Muscle layer of colon (tissue), 2 donors: Measurements from ENCODE around the gene MCM3AP.

Experiments
- H3K27ac ChIP-seq: one replicate; pipeline ENCODE4 v1.7.0; 2013; ENCODE audit warnings: low read depth, mild to moderate bottlenecking, low read length, moderate library complexity
- H3K27me3 ChIP-seq, 2 donors: one replicate each; pipeline ENCODE4 v1.7.0; 2013; ENCODE audit warnings: low read length in 2 of 2, mild to moderate bottlenecking in 2 of 2; ENCODE audit not compliant: insufficient read depth in 2 of 2, control insufficient read depth in 1 of 2
- H3K36me3 ChIP-seq: one replicate; pipeline ENCODE4 v1.7.0; 2013; ENCODE audit warnings: mild to moderate bottlenecking, low read length; ENCODE audit not compliant: insufficient read depth
- H3K4me1 ChIP-seq: one replicate; pipeline ENCODE4 v1.7.0; 2013; ENCODE audit warnings: mild to moderate bottlenecking, low read length; ENCODE audit not compliant: insufficient read depth
- H3K4me3 ChIP-seq, 2 donors: one replicate each; pipeline ENCODE4 v1.7.0; 2013; ENCODE audit warnings: low read length in 2 of 2, low read depth in 1 of 2, mild to moderate bottlenecking in 1 of 2, moderate library complexity in 1 of 2
- H3K9ac ChIP-seq: one replicate; pipeline ENCODE4 v1.7.0; 2013; ENCODE audit warnings: low read length
- H3K9me3 ChIP-seq: one replicate; pipeline ENCODE4 v1.7.0; 2013; ENCODE audit warnings: mild to moderate bottlenecking, low read length
- donor health status: abdominal sarcoma.
- donor health status: Adenocarcinoma of cecum.

MCM3AP gene

DNA sequence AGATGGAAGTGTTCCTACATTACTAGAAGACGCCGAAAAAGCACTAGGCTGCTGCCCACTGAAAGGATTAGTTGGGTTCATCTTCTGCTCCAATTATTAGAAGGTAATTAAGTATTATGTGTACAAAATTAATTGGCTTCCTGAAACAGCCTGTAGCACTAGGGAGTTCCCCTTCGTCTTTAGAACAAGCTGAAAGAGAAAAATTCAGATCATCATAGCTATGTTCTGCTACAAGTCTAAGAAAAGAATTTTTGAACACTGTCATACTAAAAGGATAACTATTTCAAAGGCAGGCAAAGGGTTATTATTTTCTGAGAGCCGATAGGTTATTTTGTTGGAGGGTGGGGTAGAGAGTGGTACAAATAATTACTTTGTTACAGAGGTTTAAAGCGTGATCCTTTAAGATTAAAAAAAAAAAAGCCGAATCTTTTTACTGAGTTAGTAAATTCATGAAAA is at the start of gene MCM3AP:
MCM3AP (minus strand) TSS at position 406 of the 456 bp plus-strand sequence; CDS start at position 81, 325 bp downstream.
- H3K27ac ChIP-seq, result peak within 1 kb of the TSS; percentile 75
- peak within 1 kb of the TSS; percentile 89 for H3K9ac ChIP-seq
- peaks cover 11% of the 10 kb centered on the region for H3K36me3 ChIP-seq
- no peaks in the 10 kb centered on the region for H3K9me3 ChIP-seq
- H3K4me1 ChIP-seq, result peaks cover 43% of the 10 kb centered on the region
- no peaks in the 10 kb centered on the region for H3K27me3 ChIP-seq
- H3K4me3 ChIP-seq, result peak within 1 kb of the TSS; percentile 55 to 79

DNA sequence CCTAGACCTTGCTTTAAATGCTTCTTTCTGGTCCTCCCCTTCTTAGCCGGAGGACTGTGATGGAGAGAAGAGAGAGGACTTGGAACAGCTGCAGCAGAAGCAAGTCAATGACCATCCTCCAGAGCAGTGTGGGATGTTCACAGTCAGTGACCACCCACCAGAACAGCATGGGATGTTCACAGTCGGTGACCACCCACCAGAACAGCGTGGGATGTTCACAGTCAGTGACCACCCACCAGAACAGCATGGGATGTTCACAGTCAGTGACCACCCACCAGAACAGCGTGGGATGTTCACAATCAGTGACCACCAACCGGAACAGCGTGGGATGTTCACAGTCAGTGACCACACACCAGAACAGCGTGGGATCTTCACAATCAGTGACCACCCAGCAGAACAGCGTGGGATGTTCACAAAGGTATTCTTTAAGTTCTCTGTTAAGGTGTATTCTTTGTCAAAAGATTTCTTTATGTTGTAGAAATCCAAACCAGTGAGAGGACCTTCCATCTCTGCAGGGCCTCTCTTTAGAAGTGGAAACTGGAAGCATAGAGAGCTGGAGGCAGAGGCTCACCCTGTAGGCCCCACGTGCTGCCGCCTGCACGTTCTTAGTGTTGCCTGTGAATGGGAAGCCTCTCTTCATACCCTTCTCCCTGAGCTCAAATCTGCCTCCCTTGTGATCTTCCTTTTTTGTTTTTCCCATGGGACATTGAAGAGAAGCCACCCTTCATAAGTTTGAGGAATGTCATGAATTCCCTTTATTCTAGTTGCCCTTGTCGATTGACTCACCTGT is 49.1 kb upstream of the MCM3AP start:
- no peaks in the 10 kb centered on the region for H3K27me3 ChIP-seq
- no peaks in the 10 kb centered on the region for H3K4me1 ChIP-seq
- no peak overlapping the region for H3K4me3 ChIP-seq
- peaks cover 47% of the 10 kb centered on the region for H3K36me3 ChIP-seq
- no peak overlapping the region for H3K27ac ChIP-seq
- H3K9ac ChIP-seq, result no peak overlapping the region
- no peaks in the 10 kb centered on the region for H3K9me3 ChIP-seq

DNA sequence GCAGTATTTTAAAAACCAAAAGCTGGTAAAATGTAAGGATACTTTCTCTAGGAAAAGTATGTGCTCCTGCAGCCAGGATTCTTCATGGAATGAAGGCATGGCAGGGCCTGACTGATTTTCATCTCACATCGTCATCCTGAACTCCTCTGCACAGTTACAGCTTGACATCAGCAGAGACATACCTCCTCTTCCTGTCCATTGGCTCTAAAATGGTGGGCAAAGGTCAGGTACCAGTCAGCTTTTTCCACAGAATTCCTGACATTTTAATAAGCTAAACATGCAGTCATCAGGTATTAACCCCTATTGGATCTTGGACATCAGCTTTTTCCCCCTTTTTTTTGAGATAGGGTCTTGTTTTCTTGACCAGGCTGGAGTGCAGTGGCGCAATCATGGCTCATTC is 44.4 kb upstream of the MCM3AP start:
- Histone ChIP-seq H3K4me1 (peaks cover 6% of the 10 kb centered on the region), H3K27me3 (no peaks in the 10 kb centered on the region), H3K27ac (no peak overlapping the region), H3K9ac (no peak overlapping the region), H3K4me3 (no peak overlapping the region), H3K36me3 (peaks cover 35% of the 10 kb centered on the region), H3K9me3 (no peaks in the 10 kb centered on the region)

DNA sequence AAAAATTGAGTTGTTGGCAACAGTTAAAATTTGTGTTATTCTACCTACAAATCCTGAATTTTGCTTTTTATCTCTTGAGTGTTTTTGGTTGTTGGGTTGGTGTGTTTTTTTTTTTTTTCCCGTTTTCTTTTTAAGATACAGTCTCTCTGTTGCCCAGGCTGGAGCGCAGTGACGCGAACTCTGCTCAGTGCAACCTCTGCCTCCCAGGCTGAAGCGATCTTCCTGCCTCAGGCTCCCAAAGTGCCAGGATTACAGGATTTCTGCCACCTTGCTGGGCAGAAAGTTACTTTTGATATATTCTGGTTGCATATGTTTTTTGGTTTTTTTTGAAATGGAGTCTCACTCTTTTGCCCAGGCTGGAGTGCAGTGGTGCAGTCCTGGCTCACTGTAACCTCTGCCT is 42.7 kb upstream of the MCM3AP start:
- H3K27me3 ChIP-seq, result no peaks in the 10 kb centered on the region
- H3K27ac ChIP-seq, result no peak overlapping the region
- H3K4me1 ChIP-seq, result peaks cover 8% of the 10 kb centered on the region
- H3K4me3 ChIP-seq, result no peak overlapping the region
- H3K36me3 ChIP-seq, result peaks cover 30% of the 10 kb centered on the region
- H3K9me3 ChIP-seq, result no peaks in the 10 kb centered on the region
- H3K9ac ChIP-seq, result no peak overlapping the region

DNA sequence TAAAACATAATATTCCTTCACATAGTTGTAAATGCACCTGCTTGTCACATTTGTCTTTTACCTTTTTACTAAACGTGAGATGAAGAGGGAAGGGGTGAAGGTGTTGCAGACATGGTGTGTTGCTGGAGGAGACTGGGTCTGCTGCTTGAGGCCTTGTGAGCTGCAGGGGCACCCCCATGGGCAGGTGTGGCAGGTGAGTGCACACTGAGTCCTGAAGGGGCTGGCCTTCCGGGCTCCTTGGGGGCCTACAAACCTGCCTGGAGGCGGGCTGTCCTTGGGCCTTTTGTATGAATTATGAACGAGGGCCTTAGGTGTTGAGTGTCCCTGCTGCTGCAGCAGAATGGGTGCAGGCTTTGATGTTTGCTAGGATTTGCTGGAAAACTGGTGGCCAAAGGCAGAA is 42.3 kb upstream of the MCM3AP start:
- Histone ChIP-seq H3K4me3 (no peak overlapping the region), H3K27me3 (no peaks in the 10 kb centered on the region), H3K27ac (no peak overlapping the region), H3K9me3 (no peaks in the 10 kb centered on the region), H3K36me3 (peaks cover 30% of the 10 kb centered on the region), H3K4me1 (peaks cover 12% of the 10 kb centered on the region), H3K9ac (no peak overlapping the region)

DNA sequence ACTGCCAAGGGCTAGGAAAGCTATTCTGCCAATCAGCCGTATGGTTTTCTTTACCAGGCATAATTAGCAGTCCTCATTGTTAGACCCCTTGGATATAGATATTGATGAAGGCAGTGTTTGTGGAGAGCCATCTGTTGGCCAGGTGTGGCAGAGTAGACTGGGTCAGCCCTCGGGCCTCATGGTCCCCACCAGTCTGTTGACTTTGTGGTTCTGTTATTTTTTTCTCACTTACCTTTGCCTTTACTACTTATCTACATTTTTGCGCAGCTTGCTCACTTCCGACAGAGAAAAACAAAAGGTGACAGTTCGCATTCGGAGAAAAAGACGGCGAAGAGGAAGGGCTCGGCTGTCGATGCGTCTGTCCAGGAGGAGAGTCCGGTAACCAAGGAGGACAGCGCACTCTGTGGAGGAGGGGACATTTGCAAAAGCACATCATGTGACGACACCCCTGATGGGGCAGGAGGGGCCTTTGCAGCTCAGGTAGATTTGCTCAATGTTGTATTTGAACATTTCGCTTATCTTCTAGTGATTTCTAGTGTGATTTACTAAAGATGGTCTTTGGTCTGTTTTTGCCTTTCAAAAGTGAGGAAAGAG is 40.8 kb upstream of the MCM3AP start:
- Histone ChIP-seq H3K27me3 (no peaks in the 10 kb centered on the region), H3K4me1 (peaks cover 20% of the 10 kb centered on the region), H3K4me3 (no peak overlapping the region), H3K9me3 (no peaks in the 10 kb centered on the region), H3K27ac (peak overlapping the region; percentile 29), H3K36me3 (peaks cover 22% of the 10 kb centered on the region), H3K9ac (no peak overlapping the region)

DNA sequence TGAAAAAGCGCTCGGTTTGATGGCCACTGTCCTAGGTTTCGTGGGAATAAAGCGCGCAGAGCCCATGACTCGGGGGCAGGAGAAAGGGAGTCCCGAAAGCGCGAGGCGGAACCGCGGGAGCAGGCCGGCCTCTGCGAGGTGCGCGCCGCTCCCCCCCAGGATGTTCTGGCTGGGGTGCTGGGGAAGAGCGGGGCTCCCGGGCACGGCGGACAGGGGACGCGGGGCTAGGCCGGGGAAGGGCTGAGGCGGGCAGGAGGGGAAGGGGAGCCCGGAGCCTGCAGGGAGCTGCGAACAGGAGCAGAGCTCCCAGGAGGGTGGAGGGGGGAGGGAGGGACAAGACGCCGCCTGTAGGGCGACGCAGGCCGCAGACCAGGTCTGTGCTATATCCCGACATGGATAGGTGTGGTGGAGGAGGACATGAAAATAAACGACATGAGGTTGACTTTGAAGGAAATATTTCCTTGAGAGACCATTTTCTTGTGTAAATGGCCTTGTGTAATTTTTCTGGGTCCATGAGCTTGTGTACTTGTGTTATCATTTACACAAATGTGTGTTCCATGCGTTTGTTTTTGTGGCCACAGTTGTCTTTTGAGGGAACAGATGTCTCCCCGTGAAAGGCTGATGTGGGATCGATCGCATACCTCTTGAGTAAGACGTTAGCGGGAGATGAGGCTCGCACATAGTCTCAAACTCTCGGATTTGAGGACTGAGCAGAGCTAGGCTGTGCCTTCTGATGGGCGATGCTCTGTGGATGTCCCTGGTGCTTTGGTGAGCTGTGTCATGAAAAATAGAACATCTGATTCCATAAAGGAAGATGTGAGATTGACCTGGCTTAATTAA is 39.9 kb upstream of the MCM3AP start:
- Histone ChIP-seq H3K9me3 (no peaks in the 10 kb centered on the region), H3K4me1 (peaks cover 20% of the 10 kb centered on the region), H3K9ac (peak overlapping the region; percentile 23), H3K27ac (peak overlapping the region; percentile 29), H3K36me3 (peaks cover 15% of the 10 kb centered on the region), H3K4me3 (peak overlapping the region; percentile 70 to 75), H3K27me3 (no peaks in the 10 kb centered on the region)

DNA sequence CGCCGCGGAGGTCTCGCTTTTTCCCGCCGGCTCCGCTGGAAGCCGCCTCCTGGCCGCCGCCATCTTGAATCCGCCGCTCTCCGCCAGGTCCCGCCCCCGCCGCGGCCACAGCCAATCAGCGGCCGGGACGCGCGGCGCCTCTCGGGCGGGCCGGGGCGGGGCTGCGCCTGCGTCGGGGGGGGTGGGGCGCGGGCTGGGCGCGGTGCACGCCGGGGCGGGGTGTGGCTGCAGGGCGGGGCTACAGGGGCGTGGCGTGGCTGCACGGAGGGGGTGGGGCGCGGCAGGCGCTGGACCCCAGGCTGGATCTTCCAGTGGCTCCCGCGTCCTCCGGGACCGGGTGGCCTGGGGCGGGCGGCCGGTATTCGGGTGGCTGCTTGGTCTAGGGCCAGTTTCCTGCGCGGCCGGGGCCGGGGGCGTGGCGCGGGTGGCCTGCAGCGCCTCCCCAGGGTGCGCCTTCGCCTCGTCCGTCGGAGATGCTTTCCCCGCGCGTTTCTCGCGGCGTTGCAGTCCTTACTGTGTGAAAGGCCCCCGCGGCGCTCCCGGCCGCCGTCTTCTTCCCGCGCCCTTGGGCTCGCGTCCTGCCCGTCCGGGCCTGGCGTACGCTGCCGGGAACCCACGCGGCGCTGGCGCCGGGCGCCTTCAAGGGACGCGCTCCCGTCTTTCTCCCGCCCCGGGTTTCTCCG is 39.1 kb upstream of the MCM3AP start:
- Histone ChIP-seq H3K27me3 (no peaks in the 10 kb centered on the region), H3K9me3 (no peaks in the 10 kb centered on the region), H3K4me1 (peaks cover 20% of the 10 kb centered on the region), H3K4me3 (peak overlapping the region; percentile 75 to 86), H3K36me3 (peaks cover 7% of the 10 kb centered on the region), H3K9ac (no peak overlapping the region), H3K27ac (peak overlapping the region; percentile 85)

DNA sequence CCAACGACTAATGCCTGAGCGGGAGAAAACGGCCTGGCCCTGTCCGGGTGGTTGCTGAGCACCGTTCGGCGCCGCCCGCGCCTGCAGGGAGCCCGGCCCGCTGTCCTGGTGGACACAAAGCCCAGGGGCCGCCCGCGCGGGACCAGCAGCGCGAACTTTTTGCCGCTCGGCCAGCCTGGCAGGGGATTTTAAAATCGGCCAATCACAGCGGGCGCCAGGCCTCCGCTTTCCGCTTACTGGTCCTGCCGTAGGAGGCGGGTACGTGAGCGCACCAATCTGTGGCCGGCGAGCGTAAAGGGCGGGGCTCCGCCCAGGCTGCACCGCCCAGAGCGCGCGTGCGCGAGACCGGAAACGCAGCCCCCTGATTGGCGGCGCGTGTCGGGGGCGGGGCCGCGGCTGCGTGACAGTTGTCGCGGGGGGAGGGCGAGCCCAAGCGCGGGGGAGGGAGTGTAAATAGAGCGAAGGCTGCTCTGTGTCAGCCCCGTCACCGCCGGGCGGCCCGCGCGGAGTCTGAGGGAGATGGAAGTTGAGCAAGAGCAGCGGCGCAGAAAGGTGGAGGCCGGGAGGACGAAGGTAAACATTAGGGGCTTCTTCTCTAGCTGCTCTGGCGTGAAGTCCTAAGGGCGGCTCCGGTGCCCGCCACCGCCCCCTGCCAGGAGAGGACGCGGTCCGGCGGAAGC is 38.4 kb upstream of the MCM3AP start, which contains the start of the genes C21orf58 and PCNT:
C21orf58 (minus strand) TSS at position 161 of the 680 bp plus-strand sequence. CDS start 1,132 bp downstream, outside the sequence.
PCNT (plus strand) TSS at position 447 of the 680 bp plus-strand sequence; CDS start at position 520, 73 bp downstream.
- Histone ChIP-seq H3K9me3 (no peaks in the 10 kb centered on the region), H3K27ac (peak within 1 kb of the TSS; percentile 85), H3K4me1 (peaks cover 20% of the 10 kb centered on the region), H3K36me3 (peaks cover 2% of the 10 kb centered on the region), H3K9ac (no peak within 1 kb of the TSS), H3K27me3 (no peaks in the 10 kb centered on the region), H3K4me3 (peak within 1 kb of the TSS; percentile 75 to 86)

DNA sequence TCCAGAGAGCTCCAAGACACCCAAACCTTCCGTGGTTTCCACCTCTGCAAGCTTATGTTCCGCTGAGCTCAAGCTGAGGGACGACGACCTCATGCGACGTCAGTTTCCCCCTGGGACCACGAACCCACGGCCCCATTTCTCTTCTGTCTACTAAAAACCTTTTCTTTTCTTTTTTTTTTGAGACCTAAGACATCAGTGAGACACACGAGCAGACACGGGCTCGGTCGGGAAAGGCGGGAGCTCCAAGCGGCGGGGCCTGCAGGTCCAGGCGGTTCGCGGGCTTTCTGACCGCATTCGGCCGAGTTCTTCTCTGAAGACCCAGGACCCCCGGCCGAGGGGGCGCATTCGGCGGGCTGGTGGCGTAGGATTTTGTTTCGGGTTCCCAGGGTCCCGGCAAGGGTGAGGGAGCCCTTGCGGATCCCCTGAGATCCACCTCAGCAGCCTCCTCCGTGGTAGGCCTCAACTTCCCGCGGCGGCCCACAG is 37.9 kb upstream of the MCM3AP start:
- Histone ChIP-seq H3K9me3 (no peaks in the 10 kb centered on the region), H3K36me3 (no peaks in the 10 kb centered on the region), H3K27ac (peak overlapping the region; percentile 58), H3K27me3 (no peaks in the 10 kb centered on the region), H3K4me1 (peaks cover 20% of the 10 kb centered on the region), H3K4me3 (peak overlapping the region; percentile 68 to 83), H3K9ac (no peak overlapping the region)
